GM19043 (cell line): Measurements from ENCODE around the gene ANXA6.

Experiments
- ATAC-seq: cut with Tn5 transposase; IDR thresholded peaks from one replicate; pipeline ENCODE4 v1.9.1; 2021; ENCODE audit warnings: low read depth; ENCODE audit not compliant: unreplicated experiment

Gene ANXA6

DNA sequence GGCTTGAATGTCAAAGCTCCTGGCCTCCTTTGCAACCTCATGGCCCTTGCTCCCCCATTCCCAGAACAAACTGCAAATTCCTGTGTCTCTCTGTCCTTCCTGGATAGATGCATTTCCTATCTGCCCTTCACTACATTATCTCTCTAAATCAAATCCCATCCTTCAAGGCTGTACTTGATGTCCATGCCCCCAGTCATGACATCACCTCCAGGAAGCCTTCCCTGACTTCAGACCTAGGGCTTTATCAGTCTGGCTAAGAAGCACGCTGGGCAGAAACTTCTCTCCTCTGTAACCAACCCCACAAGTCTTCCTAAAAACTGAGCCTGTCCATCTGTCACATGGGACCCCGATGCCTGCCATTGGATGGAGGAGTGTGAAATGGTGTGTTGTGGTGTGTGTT lies 51.1 kb downstream of the ANXA6 start:
- ATAC-seq = no peak

DNA sequence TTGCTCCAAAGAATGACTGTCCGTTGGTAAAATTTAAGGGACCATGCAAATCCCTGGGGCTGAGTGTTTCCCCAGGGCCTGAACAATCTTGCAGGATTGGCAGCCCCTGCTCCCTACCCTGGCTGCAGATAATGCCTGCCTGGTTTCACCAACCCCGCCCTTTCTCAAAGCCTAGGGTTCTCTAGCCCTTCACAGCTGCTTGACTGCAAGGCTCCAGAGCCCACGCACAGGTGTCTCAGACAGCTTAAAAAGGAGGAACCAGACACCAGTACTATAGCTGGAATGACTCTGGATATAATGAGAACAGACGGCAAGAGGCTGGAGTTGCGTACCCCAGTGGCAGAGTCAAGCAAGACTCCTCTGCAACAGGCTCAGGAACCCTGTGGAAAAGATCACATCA lies 51.5 kb downstream of the ANXA6 start:
- ATAC-seq = no peak

DNA sequence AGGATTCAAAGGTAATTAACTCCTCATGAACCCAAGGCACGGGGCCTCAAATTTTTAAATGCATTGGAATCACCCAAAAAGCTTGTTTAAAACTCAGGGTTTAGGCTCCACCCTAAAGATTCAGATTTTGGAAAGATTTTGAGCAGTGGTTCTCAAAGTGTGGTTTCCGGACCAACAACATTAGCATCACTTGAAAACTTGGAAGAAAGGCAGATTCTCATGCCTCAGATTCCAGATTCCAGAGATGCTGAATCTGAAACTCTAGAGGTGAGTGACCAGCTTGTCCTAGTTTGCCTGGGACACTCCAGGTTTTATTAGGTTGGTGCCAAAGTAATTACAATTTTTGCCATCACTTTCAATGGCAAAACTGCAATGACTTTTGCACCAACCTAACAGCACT lies 52.0 kb downstream of the ANXA6 start:
- no peak for ATAC-seq

DNA sequence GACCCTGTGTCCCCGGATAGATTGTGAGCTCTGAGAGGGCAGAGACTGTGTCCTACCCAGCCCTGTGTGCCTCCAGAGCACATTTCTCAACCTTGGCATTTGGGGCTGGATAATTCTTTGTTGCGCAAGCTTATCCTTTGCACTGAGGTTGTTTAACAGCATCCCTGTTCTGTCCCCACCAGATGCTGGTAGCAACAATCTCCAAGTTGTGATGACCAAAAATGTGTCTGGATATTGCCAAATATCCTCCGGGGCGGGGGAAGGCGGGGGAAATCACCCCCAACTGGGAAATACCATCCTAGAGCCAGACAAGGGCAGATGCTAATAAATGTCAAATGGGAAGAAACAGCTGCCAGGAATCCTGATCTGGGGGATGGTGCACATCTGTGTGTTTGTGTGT lies 52.8 kb downstream of the ANXA6 start:
- no peak for ATAC-seq

DNA sequence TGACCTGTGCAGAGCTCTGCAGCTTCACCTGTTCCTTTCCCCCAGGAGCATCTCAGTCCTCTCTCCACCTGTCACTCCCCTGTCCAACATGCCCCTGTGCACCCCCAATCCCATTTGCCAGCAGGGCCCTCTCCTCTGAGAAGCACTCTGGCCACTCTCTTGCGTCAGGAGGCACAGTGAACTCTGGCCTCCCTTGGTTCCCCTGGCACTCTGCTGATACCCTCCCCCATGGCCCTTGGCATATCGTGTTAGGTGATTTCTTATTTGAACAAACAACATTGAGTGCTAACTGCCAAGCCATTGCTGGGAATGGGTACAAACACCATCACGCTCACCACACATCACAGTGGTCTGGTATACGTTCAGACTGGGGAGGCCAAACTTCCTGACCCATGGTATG lies 55.8 kb downstream of the ANXA6 start:
- ATAC-seq = no peak

DNA sequence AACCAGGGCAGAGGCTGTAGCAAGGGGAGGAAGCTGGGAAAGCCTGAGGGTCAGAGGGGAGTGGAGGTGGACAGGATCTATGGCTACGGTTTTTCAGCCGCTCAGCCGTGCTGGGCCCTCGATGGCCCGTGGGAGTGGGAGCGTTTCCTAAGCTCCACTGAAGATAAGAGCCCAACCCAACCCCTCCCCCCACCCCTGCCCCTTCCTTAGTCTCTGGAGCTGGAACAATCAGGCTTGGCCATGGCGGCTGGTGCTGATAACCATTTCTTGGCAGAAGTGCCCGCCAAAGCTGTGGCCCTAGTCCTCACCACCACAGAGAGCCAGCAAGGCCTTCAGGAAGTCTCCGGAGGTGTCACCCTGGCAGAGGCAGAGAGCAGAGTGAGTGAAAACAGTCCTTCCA lies 56.4 kb downstream of the ANXA6 start:
- ATAC-seq = no peak

DNA sequence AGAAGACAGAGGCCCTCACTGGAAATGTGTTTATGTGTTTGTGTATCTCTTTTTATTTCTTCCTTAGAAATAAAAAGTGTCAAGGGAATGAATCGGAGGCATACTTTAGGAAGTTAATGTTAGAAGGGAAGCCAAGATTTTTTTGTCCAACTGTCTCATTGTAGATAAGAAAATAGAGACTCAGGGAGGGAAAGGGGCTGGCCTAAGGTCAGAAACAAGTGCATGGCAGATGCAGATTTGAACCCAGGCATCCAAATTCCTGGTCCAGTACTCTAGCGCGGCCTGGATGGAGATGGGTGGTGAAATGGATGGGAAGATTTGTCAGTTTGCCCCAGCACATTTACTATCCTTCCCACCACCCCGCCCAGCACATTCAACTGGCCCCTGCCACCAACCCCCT lies 56.9 kb downstream of the ANXA6 start:
- ATAC-seq = no peak

DNA sequence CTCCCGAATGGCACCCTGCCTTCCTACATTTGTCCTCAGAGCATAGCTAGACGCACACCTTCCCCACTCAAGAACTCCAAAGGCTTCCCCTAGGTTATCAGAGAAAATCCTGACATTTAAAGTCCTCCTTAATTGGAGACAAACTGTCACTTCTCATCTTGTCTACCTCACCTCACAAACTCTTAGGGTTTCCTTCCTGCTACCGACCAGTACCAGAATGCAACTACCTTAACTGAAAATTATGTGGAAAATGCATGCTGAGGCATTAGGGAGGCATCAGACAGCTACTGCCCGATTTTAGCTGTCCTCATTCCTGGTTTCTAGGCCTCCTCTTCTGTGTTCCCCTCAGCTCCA lies 58.8 kb downstream of the ANXA6 start:
- no peak for ATAC-seq

DNA sequence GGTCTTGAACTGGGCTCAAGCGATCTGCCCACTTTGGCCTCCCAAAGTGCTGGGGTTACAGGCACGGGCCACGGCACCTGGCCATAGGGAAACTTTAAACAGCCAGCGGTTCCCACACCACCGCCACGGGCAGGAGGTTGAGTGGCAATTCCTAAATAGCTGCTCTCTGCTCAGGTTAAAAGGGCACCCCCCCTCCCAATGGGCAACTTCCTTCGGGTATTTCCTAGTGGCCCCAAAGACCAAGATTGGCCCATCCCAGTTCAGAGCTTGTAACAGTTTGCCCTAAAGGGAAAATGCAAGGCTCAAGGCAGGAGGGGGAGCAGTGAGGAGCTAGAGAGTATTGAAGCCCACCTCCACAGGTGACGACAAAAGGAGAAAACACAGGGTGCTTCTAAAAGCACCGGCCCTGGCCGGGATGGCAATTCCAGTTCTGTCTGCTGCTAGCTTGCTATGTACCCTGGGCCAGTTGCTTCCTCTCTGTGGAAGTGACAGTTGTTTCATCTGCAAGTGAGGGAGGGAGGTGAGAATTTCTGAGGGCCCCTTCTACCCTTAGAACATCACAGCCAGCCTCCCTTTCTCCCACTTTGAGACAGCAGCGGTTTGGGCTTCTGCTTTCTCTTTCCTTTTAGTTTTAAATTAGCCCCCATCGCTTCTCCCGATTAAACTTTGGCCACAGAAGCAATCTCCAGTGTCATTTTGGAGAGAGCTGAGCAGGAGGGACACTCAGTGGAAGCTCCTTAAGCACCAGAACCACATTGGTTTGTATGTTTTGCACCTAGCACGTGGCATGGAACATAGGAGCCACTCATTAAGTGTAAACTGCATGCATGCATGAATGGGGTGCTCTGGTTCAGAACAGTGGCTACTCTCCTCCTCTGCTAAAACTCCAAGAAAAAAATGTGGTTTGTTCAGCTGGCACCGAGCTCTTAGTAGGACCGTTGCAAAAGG lies 59.5 kb downstream of the ANXA6 start:
- ATAC-seq = peak; percentile 51

DNA sequence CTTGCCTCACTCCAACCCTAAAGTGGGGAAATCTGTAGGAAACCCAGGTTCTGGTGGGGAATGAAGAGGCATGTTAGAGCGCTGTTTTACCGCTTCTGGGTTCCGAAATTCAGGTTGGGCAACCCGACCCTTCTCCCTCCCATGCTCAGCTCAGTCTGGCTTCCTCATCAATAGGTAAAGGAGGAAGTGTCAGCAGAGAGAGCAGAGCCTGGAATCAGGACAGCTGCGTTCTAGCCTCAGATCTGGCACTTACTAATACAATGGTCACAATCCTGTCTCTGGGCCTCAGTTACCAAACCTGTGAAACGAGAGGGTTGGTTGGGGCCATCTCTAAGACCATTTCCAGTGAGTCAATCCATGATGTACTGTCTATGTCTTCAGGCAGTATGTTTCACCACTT lies 60.5 kb downstream of the ANXA6 start:
- ATAC-seq = no peak

DNA sequence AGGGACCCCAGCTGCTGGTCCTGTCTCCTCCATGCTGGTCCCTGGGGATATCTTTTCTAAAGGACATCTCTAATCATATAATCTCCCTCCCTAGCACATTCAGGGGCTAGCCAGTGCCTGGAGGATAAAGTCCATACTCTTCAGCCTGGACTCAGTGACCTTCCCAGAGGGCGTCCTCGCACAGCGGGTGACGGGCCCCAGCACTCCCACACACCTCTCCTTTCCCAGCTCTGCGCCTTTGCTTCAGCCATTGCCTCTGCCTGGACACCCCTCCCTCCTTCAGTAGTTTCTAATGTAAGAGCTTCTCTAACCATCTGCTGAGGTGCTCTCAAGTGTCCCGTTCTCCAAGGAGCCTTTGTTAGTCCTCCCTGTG lies 61.6 kb downstream of the ANXA6 start:
- no peak for ATAC-seq

DNA sequence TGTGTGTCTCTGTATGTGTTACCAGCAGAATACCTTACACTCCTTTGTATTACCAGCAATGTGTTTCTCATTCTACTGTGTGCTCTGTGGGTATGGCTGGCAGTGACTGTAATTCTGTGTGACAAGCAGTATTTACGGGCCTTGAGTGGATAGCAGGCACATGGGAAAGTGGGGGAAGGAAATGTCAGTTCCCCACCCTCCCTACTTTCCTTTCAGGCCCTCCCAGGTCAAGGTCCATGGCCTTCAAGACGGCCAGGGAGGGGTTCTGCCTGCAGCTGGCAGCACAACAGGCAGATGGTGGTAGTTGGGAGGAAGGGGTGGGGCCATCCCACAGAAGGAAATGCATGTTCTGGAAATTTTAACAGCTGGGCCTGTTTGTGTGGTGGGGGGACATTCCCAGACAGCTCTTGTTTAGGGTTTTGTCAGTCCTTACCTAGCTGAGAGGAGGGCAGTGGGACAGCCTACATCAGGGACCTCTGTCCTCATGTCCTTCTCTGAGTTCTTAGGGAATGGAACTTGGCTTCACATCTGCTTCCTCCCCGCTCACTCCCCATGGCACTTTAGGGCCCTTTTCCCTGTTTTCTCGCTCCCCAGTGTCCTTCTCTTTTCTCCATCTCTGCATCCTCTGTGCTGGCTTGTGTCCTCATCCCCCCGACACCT lies 62.1 kb downstream of the ANXA6 start:
- no peak for ATAC-seq

DNA sequence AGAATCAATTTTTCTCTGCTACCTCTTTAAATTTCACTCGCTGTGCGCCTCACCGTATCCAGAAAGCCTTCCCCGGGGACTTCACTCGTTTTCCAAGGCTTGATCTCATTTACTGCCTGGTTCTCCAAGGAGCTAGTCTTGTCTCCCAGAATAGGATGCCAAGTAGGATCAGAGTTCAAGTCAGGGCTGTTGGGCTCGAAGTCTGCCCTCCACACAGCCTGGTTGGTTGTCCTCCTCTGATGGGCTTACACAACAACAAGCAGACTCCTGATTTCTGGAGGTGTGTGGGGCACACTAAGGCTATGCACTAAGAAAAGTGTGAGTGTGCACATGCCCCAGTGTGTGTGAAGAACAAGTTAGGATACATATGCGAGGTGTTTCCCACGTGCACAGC lies 62.7 kb downstream of the ANXA6 start:
- ATAC-seq = no peak

DNA sequence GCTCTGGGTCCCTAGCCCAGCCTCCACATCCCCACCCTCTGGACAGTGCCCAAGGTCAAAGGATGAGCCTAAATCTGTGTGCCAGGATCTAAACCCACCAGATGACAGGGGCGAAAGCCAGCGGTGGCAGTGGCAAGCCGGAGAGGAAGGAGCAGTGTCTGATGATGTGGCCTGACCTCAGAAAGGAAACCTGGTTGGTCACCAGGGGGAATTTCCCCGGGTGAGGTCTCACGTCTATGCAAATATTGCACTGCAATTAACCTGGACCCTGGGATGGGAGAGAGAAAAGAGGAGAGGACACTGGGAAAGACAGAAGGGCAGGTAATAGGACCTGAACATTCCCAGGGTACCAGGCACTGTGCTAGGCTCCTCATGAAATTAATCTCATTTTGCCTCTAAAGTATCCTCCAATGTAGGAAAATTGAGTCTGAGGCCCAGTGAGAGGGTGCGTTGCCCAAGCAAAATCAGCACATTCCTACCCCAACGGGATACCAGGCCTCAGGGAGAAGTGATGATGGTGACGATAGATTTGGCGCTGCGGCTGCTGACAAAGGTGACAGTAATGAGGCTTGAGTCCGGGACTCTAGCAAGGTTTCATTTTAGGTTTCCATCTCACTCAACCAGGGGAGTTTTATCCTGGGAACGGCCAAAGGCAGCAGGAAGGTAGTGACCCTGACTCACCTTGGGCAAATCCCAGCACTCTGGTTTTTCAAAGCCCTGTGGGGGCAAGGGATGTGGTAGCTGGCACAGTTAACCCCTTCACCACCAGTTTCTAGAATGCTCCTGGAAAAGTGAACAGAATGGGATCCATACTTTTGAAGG lies 63.3 kb downstream of the ANXA6 start:
- ATAC-seq = peak; percentile 69

DNA sequence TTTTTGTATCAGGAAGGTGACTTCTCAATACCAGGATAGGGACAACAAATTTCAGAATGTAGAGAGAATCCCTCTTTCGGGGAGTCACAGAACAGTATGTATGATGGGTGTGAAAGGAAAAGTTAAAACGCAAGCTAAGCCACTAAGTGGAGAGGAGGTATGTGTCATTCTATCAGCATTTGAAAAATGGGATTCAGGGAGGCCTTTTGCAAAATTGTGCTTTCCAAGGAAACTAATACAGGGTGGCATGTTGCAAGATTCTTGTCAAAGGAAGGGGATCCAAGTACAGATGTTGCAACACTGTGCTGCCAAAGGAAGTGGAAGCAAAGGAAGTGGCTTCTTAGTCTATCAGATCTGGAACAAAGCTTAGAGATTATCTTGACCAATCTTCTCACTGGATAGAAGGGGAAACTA lies 64.1 kb downstream of the ANXA6 start:
- peak; percentile 6 for ATAC-seq

DNA sequence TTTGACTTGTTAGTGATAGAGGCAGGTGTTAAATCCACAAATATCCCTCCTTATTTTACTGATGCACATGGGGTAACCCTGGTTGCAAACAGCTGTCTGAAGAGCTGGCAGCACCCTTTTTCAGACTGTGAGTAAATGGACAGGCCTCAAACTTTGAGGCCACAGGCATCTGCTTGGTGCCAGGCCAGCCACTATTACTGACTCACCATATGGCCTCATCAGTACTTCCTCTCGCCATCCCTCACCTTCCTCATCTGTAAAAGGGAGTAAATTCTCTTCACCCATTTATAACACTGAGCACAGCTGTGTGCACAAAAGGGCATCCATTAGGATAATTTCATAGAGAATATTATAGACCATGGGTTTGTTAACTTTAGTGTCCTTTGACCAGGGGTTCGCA lies 64.8 kb downstream of the ANXA6 start:
- ATAC-seq = no peak

DNA sequence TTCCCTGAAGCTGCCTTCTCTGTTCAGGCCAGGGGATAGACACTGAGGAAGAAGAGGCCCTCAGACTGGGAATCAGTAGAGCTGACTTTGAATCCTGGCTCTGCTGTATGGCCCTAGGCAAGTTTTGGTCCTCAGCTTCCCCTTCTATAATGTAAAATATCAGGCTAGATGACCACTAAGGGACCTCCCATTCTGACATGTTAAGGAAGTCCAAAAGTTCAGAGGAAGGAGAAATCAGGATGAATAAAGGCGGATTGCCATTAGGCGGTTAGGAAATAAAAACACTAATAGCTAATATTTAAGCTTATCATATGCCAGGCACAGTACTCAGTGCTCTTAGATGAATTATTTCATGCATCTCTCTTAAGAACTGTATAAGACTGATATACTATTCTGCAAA lies 67.9 kb downstream of the ANXA6 start:
- no peak for ATAC-seq

DNA sequence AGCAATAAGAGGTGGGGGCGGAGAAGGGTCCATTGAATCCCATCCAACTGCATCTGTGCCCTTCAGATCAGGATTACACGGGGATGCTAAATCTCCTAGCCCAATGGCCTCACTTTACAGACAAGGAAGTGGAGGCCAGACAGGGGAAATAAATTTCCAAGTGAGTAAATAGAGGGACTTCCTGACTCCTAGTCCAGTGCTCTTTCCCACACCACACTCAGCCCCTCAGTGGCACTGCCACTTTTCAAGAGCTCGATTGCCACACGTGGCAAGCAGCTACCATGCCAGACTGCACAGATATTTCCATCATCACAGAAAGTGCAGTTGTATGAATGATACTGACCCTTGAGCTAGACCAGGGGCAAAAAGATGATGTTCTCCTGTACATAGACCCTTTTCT lies 68.6 kb downstream of the ANXA6 start:
- no peak for ATAC-seq

DNA sequence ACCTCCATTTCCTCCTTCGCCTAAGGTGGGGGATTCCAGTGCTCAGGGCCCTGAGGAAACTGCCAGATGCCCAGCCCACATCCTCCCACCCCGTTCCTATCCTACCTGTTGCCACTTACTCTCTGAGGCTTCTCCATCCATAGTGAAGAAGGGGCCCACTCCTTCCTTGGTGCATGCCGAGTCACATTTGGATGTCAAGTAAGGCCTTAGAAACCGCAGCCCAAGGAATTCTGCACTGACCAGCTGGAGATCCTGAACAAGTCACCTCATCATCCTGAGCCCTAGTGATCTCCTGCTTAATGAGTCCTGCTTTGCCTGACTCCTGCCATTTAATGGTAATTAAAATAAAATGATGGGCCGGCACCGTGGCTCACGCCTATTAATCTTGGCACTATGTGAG lies 70.1 kb downstream of the ANXA6 start:
- ATAC-seq = no peak

DNA sequence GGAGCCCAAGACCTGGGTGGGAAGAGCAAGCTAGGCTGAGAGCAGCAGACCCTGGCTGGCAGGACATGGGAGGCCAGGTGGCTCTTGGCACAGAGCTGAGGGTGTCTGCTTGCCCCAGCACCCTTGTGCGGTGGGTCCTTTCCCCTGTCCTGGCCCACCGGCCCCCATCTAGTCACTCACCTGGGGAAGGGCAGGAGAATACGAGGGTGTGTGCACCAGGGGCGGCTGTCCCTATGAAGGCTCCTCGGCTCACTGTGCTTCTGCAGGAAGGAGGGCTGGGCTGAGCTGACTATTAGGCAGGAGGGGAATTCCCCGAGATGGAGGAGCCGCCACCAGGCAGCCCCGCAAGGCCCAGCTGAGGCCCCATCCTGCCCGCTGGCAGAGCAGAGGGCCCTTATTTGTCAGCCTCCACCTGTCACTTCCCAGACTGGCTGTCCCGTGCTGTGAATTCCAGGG lies 70.6 kb downstream of the ANXA6 start:
- peak; percentile 80 for ATAC-seq

DNA sequence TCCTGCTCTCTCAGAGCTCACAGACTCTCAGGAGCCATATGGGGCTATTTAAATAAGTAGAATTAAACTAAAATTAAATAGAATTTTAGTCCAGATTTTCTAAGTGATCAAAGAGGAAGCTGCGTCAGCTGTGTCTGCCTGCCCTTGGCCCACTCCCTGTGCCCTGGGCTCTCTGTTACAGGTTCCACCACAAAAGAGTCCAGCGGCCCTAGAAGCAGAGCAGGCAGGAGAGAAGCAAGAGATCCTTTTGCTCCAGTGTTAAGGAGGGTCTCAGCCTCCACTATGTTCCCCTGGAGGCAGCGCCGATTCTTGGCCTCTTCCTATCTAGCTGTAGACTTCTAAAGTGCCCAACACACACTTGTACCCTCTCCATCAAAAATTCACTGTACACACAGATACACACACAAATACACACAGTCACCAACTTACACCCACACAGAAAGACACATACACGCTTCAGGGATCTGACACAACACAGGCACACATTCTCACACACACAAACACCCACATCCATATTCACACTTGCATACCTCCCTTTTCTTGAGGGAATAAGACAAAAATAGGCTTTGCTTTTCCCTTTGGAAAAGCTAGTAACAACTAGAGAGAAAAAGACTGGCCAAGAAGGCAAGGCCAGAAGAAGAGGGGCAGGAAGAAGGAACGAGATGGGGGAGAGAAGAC lies 71.2 kb downstream of the ANXA6 start:
- ATAC-seq = no peak
